HTR-8/SVneo (cell line): ENCODE measurements around the gene SDK1.
A peak's percentile ranks its signal among the peaks of the same experiment; 100 is the strongest.
"Not testable (repeated sequence)": the region's sequence is repeated elsewhere in the genome, so short reads cannot be mapped to it uniquely, and the experiment has no call there.

Experiments used
- DNase-seq: peaks from one replicate; pipeline ENCODE4 v3.0.0; 2011; ENCODE audit warnings: low spot score, mixed read lengths; ENCODE audit not compliant: insufficient read length
- FAIRE-seq: peaks from 2 replicates; lab custom pipeline; 2011; peaks lifted over from hg19 to GRCh38; lab: Jason Lieb, UNC

SDK1 gene

DNA sequence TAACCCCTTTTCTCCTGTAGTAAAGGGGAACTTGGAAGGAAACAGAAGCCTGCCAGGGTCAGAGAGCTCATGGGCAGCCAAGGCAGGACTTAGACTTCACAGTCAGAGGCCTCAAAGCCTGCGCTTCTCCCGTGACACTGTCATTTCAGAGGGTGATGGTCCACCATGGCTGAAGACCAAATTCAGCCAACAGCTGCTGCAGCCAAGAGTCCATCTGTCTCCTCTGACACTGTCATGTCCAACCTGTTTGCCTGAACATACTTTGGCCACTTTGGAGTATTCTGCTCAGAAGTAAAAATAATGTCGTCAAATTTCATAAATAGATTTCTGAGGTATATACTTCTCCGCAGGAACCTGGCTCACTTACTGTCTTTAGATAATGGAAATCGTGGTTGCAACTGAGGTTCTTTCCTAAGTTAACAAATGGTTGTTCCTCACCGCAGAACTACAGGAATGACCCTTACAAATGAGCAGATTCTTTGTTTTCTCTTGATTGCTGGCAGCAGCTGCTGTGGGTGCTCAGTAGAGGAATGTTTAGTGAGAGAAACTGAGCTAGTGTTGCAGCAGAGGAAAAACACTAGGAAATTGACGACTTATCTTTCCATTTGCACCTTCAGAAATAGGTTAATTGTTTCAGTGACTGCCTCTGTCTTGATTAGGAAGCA, 626.5 kb downstream of the SDK1 start:
- no peak for FAIRE-seq
- DNase-seq = no peak

DNA sequence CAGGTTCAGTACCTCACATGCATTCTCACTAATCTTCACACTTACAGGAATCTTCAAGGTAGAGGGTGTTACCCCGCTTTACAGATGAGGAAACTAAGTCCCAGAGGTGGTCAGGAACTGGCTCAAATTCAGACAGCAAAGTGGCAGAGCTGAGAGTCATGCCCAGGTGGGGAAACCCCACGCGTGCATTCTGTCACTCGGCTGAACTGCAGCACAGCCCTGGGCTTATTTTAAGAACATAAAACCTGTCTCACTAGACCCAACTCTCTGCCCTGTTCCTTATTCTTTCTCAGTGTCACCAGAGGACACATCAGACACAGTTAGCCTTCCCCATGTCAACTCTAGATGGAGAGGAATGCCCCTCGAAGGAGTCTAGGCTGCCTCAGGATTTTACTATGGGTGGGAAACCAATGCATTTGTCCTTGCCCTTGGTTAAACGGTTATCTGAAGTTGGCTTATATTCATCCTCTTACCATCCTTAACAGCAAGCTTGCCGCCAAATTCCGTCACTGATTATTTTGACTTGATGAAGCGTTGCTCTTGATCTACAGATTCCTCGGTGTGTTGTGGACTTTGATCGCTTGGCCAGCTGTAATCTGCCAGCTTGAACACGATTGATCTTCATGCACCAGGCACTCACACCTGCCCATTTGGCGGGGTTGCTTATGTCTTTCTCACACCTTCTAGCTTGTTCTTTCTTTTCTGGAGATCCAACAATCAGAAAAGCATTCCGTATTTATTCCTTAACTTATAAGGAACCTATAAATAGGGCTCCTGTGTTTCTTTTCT, 627.9 kb downstream of the SDK1 start:
- peak; percentile 55 for FAIRE-seq
- no peak for DNase-seq

DNA sequence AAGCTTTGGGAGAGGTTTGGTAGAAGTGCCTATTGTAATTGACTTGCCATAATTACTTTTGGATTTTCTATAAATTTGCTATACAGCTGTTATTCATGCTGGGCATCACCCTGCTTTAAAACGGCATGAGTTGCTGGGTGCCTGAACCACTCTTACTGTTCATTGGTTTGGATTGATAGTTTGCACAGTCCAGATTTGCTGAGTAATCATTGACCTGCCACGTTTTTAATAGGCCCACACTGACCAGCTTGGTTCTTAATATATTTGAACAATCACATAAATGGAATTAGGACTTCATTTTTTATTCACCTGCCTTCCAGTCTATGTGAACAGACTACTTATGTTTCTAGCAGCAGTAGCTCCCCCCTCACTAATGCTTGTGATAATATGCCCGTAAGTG, 630.8 kb downstream of the SDK1 start:
- DNase-seq = no peak
- FAIRE-seq = no peak

DNA sequence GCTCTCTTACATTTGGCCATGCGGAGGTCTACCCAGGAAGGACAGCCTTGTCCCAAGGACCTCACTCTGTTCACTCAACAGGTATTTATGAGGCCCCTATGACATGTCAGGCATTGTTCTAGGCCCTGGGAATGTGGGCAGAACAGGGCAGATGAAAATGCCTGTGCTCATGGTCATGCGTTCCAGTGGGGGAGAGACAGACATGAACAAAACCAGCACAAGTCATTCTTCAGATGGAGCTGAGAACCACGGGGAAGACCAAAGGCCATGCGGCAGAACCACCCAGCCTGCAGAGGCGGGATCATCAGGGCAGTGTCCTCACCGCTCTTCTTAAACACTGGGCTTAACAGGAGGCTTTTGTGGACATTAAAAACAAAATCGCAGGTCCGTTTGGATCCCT, 636.1 kb downstream of the SDK1 start:
- no peak for DNase-seq
- no peak for FAIRE-seq

DNA sequence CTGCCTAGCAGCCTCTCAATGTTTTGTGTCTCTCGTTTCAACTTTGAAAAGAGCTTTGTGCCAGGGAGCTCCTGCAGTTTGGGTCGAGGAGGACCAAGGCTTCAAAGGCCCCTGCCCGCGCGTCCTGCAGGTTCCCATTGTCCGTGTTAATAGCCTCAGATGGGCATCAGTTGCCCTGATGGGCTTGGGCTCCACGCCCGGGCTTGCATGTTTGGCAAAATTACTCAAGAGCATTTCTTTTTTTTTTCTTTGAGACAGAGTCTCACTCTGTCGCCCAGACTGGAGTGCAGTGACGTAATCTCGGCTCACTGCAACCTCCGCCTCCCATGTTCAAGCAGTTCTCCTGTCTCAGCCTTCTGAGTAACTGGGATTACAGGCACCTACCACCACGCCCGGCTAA, 636.6 kb downstream of the SDK1 start:
- DNase-seq (no peak), FAIRE-seq (no peak)

DNA sequence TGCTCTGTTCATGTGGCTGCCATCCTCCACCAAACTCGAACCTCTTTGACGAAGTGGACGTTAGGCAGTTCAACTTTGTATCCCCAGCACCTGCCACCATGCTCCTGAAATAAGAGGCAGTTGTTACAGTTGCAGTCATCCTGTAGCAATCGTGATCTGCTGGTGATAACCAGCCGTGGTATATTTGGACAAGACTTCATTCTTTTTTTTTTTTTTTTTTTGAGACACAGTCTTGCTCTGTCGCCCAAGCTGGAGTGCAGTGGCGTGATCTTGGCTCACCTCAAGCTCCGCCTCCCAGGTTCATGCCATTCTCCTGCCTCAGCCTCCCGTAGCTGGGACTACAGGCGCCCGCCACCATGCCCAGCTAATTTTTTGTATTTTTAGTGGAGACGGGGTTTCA, 640.7 kb downstream of the SDK1 start:
- not testable (repeated sequence) for FAIRE-seq

DNA sequence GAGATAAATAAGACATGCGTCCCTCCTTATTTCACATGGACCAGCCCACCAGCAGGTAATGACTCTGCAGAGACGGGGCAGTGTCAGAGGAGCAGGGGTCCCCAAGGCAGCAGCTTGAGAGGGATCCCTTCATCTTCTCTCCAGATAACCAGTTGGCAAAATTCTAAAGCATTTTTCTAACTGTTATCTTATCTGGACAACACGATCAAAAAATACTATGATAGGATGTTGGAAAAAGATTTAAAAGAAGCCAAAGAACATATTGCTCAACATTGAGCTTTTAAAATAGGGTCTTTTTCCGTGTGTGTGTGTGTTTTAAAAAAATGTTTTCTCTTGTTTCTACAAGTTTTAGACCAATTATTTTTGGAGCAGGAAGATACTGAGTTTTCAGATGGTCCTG, 641.2 kb downstream of the SDK1 start:
- FAIRE-seq = no peak
- DNase-seq = no peak

More for the DNA sequence above, 640.7 kb downstream of the SDK1 start:
- not testable (repeated sequence) for DNase-seq

DNA sequence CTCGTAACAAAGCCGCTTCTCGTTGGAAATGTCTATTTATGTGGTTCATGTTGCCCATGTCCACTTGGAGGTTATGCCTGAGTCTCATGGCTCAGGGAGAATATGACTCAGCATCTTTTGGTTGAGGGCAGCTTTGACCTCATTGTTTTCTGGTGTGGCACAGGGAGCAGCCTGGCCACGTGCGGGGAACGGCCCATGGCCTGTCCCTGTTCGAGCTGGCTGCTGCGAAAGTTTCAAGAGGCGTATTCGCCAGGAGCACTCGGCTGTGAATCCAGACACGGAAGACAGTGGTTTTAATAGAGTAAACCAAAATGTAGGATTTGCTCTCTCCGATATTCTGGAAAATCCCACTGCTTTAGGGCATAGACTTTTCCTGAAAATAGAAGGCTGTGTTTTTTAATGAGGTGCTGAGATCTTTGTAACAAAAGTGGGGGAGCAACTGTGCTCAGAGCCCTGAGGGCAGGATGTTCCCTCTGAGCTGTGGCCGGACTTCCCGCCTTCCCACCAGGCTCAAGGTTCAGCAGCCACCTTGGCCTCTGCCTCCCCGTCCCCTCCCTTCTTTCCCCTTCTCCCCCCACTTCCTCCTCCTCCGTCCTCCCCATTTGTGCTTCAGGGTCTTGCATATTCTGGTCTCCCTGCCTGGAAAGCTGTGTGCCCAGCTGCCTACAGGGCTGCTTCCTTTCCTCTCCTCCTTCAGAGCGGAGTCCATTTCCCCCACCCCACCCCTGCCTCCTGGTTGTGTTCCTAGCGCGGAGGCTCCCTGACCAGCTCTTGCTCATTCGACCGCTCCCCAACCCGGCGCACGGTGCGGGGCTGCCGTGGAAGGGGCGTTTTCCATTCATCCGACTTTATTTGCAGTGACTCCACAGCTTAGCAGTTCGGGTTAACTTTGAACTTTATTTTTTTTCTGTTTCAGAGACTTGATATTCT, 642.0 kb downstream of the SDK1 start:
- DNase-seq (no peak), FAIRE-seq (peak; percentile 33)

DNA sequence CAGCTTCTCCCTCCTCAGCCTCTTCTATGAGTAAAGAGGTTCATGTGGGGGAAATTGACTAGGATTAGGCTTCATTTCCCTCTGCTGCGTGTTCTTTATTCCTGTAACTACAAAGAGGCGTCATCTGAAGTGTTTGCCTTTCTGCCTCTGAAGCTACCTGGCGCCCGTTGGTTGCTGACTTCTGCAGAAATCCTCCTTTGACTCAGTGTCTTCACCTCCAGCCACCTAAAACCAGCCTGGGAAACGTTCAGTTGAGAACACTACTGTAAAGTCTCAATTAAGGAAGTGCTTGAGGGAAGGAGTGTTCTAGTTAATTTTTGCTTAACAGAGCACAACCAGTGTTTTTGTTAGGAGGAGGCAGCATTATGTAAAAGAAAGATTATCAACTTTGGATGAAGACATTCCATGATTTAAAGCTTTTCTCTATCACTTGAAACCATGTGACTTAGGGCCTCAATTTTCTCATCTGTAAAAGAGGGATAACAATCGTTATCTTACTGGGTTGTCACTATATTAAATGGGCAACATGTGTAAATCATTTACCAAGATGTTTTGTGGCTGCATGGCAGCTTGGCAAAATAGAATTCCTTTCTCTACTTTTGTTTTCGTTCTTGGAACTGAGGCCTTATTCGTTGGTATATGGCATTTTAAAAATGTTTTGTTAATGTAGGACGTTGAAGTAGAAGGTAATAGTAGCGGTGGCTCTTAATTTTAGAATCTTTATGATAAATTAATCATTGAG, 642.9 kb downstream of the SDK1 start:
- no peak for FAIRE-seq

DNA sequence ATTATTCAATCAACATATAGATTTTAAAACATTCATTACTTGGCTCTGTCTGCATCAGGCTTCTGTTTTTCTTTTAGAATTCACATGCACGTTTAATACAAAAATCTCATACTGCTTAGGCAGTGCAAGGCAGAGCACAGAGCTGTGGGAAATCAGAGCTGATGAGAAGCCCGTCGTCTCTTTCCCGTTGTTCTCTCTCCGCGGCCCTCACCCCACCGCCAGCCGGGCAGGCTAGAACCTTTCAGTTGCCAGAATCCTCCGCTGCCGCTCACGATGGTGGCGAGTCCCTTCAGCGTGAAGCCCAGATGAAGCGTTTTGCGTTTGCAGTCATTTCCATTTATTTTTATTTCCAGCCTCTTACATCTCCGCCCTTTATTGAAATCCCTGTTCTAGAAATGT, 648.2 kb downstream of the SDK1 start:
- FAIRE-seq (no peak), DNase-seq (no peak)

More for the DNA sequence above, 642.9 kb downstream of the SDK1 start:
- DNase-seq = no peak

DNA sequence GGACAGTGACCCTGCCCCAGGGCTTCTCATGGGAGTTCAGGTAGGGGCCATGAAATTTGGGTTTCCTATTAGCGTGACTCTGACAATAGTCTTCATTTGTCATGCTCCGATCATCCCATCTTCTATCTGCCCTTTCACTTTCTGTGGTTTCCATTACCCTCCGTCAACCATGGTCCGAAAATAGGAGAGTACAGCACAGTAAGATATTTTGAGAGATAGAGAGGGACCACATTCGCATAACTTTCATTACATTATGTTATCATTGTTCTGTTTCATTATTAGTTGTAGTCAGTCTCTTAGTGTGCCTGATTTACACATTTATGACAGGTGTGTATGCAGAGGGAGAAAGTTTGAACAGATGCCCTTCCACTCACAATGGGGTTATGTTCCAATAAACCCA, 649.2 kb downstream of the SDK1 start:
- DNase-seq (no peak), FAIRE-seq (no peak)

DNA sequence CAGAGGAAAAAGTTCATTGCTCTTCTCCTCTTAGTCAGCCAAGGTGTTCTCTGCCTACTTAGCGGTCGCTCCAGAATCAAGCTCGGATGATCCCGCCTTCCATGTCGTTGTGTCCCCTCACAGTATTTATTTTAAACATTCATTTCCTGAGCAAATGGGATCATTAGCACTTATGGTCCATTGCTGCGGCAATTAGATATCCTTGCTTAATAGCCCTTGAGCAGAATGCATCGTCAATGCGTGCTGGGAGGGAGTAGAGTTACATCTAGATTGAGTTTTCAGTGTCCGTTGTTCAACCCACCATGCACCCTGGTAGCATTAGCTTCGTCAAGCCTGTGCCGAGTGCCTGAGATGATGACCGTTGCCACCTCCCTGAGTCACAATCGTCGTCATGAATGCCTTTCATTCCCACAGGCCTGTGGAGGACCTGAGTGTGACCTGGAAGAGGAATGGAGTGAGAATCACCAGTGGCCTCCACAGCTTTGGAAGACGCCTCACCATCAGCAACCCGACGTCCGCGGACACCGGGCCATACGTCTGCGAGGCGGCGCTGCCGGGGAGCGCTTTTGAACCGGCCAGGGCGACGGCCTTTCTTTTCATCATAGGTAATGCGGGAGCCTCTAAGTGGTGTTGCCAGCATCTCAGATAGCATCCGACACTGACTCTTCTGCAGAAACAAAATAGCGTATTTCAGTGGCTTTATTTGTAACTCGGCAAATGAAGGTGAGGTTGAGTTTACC, 650.4 kb downstream of the SDK1 start:
- DNase-seq = no peak

DNA sequence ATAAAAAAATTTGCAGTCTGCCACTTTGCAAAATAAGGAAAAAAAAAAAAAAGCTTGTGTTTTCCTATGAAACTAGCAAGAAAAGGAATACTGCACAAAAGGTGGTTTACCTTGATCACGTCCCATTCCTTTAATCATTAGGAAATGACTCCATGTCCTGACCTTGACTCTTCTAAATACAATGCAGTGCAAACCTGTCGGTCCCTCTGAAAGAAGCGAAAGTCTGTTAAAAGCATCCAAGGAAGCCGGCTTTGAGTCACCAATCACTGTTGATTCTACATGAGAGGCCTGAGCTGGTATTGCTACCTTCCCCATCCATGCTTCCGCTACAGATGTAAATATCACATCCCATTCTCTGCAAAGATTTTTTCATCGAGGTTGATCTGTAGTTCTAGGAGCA, 652.1 kb downstream of the SDK1 start:
- DNase-seq (no peak), FAIRE-seq (no peak)

More for the DNA sequence above, 650.4 kb downstream of the SDK1 start:
- FAIRE-seq = peak; percentile 81

DNA sequence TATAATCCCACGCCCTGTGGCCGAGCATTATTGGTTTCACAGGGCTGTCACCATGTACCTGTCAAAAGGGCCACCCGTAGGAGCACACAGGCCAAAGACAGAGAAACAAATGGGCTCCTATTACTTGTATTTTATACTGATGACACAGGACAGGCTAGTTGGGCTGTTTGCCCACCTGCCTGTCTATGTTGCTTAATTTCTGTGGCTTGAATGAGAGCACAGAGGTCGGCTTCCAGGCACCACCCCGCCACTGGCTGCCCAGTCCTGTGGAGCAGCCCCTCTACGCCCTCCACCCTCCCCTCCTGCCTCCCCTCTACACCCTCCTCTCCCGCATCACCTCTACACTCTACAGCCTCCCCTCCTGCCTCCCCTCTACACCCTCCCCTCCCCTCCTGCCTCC, 652.9 kb downstream of the SDK1 start:
- FAIRE-seq = peak; percentile 9
- no peak for DNase-seq

DNA sequence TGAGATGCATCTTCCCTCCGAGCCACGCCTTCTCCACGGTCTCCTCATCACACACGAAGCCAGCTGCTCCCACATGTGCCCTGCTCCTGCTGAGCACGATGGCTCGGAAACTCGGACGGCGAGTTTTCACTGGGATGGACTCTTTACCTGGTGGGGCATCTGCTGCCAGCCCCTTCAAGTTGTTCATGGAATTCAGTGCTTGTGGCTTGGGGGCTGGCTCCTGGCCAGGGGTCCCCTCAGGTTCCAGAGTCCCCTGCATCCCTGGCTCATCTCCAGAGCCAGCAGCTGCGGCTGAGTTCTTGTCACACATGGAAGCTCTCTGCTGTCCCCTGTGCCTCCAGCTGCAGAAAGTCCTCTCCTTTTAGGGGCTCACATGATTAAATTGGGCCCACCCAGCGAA, 654.0 kb downstream of the SDK1 start:
- FAIRE-seq = no peak
- DNase-seq = no peak

DNA sequence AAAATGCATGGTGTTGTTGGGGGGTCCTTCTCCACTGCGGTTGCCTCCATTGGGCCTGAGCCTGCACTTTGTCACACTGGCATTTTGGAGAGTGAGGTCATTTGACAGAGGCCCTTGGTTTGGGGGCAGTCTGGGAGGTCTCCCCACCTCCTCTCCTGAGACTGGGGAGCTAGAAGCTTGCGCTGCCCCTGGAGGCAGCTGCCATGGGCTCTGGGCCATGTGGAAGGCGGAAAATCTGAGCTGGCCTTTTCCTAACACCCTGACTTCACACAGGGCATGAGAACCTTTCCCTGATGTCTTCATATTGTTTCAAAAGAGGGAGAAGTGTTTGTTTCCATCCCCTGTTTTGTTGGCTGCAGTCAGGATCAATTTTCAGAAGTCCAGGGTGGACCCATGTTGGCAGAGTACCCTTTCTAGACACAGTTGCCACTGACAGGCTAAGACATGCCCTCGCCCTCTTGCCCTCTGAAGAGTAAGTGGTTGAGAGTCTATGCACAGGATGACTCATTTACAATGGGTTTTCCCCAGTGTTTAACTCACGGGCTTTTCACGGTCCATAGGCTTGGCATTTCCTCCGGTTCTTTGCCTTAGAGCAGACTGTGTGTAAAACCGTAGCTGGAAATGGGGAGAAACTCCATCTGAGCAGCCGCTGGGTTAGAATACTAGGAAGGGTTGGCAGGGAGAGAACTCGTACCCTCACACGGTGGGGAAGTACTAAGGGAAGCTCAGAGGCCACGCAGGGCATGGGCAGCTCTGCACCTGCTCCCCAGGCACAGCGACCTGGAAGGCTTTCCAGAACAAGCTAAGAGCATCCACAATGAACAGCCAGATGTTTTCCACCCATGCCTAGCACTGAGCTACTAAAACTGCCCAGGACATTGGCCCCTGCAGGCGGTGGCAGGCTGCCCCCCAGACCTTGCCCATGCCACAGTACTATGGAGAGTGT, 655.0 kb downstream of the SDK1 start:
- DNase-seq (peak; percentile 87), FAIRE-seq (peak; percentile 91)

DNA sequence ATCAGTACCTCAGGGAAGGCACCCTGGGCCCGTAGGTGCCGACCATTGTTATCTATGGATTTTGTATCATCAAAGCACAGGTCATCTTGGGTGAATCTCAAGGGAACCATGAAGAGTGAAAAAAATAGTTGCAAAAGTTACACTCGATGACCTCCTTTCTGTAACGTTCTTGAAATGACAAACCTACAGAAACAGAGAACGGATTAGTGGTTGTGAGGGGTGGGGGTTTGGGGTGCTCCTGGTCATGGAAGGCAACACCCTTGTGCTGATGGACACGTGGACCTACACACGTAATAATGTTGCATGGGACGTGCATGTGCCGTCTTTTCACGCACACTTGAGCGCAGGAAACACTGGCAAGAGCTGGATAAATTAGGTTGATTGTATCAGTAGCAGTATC, 655.9 kb downstream of the SDK1 start:
- DNase-seq = no peak
- FAIRE-seq = peak; percentile 79

DNA sequence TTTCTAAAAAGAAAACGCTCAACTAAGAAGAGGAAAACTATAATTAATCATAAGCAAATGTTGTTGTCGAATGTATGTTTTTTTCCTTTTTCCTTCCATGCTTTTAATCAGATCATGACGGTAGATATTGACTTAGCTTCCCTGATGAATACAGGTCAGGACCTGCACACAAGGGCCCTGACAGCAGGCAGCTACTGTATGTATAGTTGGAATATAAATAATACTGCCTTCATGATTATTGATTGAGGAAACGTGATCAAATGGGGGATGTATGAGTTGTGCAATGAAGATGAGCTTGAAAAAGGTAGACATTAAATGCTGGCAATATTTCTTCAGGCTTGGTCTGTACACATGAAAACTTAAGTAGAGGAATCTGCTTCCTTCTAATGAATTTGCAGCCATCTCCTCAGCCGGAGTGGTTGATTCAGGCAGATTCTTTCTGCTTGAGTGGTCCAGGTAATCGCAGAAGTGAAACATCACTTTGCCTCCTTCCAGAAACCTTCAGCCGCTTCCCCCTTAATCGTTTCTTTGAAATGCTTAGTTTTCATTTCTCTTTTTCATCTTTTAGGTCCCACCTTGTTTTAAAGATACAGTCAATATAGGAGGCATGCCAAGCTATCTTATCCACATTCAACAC, 656.5 kb downstream of the SDK1 start:
- DNase-seq = no peak

More for the DNA sequence above, 656.5 kb downstream of the SDK1 start:
- no peak for FAIRE-seq
